GM18909 (cell line): ENCODE measurements around the gene HNRNPA3.
"Not testable (repeated sequence)": the region's sequence is repeated elsewhere in the genome, so short reads cannot be mapped to it uniquely, and the experiment has no call there.

ENCODE experiments used
- ATAC-seq: cut with Tn5 transposase; IDR thresholded peaks from one replicate; pipeline ENCODE4 v1.9.1; 2021; ENCODE audit warnings: mild to moderate bottlenecking; ENCODE audit not compliant: unreplicated experiment, poor library complexity

HNRNPA3 gene

DNA sequence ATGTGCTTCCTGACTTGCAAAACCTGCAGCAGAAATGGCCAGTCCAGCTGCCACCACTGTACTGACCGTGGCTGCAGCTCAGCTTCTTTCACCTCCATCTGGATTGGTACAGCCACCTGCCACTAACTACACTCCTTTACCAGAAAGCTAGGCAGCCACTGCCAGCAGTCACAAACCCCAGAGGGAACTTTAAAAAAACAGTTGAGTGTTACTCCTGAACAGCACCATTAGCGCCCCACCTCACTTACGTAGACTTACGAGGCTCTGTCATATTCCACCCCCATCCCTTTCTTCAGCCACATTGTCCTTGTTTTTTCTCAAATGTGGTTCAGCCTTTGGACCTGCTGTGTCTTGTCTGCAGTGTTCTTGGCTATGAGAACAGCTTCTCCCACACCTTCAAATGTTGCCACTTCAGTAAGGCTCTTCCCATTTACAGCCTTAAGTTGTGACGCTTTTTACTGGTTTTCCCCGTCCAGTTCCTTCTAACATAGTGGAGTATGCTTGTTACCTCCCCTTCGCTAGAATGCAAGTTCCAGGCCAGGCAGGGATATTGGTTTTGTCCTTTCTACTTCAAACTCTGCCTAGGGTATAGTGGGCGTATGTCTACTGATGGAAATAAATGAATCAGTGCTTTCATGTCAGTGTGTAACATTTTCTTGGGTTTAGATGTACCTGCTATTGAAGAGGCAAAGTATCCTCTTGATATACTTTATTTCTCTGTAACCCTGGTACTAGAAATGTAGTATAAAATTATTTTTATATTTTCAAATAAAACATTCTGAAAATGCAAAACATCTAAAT lies 17.0 kb downstream of the HNRNPA3 start:
- no peak for ATAC-seq

- no peak for ATAC-seq
These were observed 18.7 kb downstream of the HNRNPA3 start for GRCh38 chr2:177231270-177231669.

DNA sequence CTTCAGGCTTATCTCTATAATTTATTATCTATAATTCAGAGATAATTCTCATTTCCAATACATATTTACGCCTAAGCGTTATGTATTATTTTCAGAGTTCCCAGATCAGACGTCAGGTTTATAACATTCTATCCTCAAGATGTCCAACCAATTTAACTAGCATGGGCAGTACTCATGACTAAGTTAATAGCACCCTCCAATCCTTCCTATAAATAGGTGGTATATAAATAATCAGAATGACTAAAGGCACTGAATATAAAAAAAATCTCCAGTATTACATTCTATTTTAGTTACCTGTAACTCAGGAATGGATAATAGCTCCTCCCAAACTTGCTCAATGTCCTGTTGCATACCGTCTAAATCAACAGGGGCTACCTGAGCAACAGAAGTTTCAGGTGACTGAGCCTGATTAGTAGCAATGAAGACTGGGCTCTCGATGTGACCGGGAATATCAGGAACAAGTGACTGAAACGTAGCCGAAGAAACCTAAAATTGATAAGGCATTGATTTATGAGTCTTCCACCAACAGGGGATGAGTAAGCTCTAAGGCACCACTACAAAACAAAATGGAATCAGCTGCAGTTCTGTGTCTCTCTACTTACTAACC lies 19.6 kb downstream of the HNRNPA3 start:
- ATAC-seq = no peak

- no peak for ATAC-seq
These were observed 21.7 kb downstream of the HNRNPA3 start for GRCh38 chr2:177234267-177234666.

DNA sequence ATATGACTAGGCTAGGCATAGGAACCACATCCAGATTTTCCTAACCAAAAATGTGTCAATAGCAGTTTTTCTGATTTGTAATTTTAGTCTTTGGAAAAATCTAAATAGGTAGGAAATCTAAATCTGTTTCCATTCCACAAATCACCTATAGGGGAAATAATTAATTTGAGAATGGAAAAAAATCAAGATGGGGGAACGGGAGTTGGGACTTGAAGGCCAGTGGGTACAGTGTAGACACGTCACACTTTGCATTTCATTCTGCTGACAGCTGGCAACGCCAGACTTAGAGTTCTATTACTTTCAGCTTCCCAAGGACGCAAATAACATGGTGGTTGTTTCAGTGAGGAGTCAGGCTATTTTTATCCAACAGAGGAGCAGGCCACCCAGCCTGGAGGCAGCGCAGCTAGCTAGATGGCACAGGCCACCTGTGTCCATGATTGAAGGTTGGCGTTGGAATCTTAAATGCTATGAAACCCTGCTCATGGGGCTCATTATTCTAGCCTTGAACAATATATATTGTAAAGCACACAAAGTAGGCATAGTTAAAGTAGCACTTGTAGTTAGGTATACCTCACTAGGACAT lies 23.4 kb downstream of the HNRNPA3 start:
- ATAC-seq = no peak

DNA sequence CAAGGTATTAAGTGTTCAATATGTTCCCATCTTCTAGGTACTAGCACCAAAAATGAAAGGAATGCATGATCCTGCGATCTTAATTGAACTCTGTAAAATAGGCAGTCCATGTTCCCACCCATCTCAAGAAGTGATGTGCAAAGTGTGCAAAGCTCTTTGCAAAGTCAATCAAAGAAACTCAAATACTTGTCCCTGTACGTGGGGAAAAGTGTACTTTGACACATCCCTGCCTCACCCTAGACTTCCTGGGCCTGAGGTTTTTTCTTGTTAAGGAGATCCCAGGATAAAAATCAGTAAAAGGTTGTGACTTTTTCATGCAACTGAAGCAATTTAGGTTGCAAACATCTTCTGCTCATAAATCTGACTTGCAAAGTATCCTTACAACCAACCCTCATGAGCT lies 25.3 kb downstream of the HNRNPA3 start:
- no peak for ATAC-seq

DNA sequence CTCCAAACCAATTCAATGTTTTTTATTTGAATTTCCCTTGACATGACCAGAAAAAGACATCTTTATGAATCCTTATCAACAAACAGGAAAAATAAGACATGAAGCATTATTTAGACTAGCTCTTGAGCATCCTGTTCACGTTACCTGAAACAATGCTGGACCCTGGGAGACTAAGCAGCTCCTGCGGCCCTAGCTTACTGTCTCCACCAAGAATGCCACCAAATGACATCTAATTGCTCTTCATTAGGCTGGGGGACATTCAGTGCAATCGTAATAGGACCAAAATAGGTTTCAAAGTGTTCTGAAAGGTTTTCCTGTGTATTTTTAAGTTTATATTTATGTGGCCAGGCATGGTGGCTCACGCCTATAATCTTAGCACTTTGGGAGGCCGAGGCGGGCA lies 26.5 kb downstream of the HNRNPA3 start:
- ATAC-seq = no peak

DNA sequence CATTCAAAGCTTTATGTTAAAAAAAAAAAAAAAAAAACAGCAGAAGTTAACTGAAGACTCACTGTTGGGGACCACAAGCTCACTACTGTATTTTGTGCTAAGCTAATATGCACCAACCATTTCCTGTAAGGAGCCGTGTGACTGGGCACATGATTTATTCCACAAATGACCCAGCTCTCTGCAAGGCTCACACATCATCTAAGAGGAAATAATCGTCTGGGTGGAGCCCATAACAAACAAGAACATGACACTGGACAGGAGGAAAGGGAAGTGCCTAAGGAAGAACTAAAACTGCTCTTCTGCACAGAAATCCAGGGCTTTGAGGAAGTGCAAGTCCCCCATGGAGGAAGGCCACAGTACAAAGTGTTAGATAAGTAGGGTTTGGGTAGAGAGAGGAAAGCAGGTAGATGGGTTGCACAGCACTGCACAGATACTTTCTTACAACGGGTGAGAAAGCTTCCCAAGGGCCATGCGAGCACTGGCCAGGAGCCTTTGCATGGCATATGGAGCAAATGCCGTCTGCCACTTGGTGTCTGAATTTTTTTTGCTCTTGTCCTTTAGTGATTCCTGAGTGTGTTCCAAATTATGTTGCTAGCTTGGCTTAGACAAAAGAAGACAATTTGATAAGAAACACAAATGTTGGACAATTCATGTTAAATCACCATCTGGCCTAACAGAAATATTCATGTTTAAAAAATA lies 27.5 kb downstream of the HNRNPA3 start:
- peak; percentile 82 for ATAC-seq

DNA sequence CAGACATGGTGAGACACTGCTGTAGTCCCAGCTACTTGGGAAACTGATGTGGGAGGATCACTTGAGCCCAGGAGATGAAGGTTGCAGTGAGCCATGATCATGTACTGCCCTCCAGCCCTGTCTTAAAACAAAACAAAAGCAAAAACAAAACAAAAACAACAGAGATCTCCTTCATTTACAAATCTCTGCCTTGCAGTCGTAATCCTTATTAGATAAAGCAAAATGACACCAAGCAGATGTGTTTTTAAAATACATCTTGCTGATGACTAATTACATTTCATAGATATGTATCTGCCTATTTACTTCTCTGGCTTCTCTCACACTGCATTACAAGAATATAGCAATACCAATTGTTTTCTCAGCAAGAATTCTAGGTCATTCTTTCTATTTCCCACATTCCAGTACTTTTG lies 29.1 kb downstream of the HNRNPA3 start:
- no peak for ATAC-seq

- ATAC-seq = no peak
These were observed 29.8 kb downstream of the HNRNPA3 start for GRCh38 chr2:177242121-177242987.

GRCh38 chr2:177243073-177243472 lies 30.5 kb downstream of the HNRNPA3 start:
- ATAC-seq = no peak

DNA sequence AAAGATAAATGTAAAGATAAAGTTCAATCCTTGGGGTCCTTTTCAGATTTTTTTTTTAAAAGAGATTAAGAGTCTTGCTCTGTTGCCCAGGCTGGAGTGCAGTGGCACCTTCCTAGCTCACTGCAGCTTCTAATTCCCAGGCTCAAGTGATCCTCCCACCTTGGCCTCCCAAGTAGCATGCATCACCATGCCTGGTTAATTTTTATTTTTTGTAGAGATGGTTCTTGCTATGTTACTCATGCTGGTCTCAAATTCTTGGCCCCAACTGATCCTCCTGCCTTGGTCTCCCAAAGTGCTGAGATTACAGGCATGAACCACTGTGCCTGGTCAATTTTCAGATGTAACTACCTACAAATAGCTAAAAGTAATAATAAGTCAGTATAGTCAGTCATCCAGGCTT lies 30.9 kb downstream of the HNRNPA3 start:
- no peak for ATAC-seq

DNA sequence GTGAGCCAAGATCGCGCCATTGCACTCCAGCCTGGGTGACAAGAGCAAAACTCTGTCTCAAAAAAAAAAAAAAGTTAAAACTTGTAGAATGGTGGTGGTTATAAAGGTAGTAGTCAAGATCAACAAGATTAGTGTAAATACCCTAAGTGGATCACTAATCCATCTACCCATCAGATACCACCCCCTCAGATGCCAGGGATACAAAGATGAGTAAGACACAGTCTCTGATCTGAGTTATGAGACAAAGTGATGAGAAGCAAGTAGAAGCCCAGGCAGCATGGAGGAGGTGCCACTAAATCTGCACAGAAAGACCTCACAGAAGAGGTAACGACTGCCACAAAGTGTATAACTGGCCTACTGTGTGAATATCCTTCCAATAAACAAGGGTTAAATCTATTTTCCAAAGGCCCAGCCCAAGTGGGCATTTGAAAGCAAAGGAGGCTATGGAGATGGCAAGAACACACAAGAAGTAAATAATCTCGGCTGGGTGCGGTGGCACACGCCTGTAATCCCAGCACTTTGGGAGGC lies 31.7 kb downstream of the HNRNPA3 start:
- ATAC-seq = no peak

DNA sequence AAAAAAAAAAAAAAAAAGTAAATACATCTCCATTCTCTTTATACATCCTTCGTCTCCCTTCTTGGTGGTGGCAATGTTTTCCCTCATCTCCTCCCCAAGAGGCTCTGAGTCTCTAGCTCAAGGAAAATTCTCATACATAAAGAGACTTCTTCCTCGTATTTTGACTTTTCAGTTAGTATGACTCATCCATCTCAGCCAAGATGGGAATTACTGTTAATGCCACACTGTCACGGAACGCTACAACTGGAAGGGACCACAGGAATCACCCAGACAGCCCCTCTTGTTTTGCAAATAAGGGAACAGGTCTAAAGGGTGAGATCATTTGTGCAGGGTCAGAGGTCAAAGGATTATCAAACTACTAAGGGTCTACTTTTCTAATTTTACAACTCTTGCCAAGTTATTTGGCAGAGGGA lies 32.4 kb downstream of the HNRNPA3 start:
- ATAC-seq = no peak

- no peak for ATAC-seq
These were observed 33.4 kb downstream of the HNRNPA3 start for GRCh38 chr2:177246000-177246399.

GRCh38 chr2:177246523-177247030 lies 34.0 kb downstream of the HNRNPA3 start:
- not testable (repeated sequence) for ATAC-seq

DNA sequence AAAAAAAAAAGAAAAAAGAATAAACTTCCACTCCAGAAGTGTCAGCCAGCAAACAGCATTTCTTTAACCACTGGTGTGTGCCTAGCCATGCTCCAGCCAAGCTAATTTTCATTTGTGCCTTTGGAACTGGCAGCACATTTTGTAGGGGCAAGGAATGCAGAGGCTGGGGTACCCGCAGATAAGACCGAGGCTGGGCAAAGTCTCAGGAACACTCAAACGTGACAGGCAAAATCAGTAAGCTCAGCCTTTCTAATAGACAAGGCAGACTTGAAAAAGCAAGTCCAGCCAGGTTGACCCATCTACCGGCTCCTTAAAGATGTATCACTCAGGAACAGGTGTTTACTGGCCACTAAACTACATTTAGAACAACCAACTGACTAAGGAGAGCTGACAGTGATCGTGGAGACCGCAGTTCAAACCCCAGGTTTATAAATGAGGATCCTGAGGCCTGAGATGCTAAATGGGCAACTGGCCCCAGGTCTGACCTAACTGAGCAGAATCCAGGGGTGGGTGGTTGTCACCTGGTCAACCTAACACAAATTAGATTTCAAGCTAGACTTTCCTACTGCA lies 35.2 kb downstream of the HNRNPA3 start:
- ATAC-seq = no peak

- ATAC-seq = no peak
These were observed 36.4 kb downstream of the HNRNPA3 start for GRCh38 chr2:177249038-177249437.

- no peak for ATAC-seq
These were observed 37.9 kb downstream of the HNRNPA3 start for GRCh38 chr2:177250461-177250860.
